GM12878 (cell line): ENCODE data around the gene C4orf51. TPM values are rescaled to one million over a fixed set of nuclear protein-coding genes. Genes with fewer than 3 reads are reported as not detected.

Experiments used
- ATAC-seq: fragments of 200-7000 bp; cut with Tn5 transposase; 3 replicates; pipeline ENCODE4 v1.9.1; 2020; ENCODE audit warnings: mild to moderate bottlenecking, moderate library complexity
- BruUV-seq: library from RNA; stranded (reverse); fragments of 400-500 nt; replicated peaks from 2 replicates; lab custom pipeline; 2021; lab: Mats Ljungman, UMichigan
- CTCF ChIA-PET: fragments of 300-600 bp; sonication (Branson Sonifier 250); formaldehyde crosslinking; extraction: SDS; loops from one replicate; lab custom pipeline; 2021; ENCODE audit warnings: inconsistent platforms; lab: Yijun Ruan, JAX
- POLR2A ChIA-PET: fragments of 350-600 bp; formaldehyde crosslinking; extraction: SDS; loops from one replicate; lab custom pipeline; 2021; ENCODE audit warnings: inconsistent platforms; lab: Charles Lee
- RAD21 ChIA-PET: fragments of 300-600 bp; sonication (Branson Sonifier 250); formaldehyde crosslinking; loops from one replicate; lab custom pipeline; 2023; ENCODE audit warnings: antibody characterized with exemption; ENCODE audit not compliant: unreplicated experiment; lab: Charles Lee
- SMC1A ChIA-PET: fragments of 300-600 bp; sonication (Branson Sonifier 250); formaldehyde crosslinking; loops from one replicate; lab custom pipeline; 2023; ENCODE audit not compliant: unreplicated experiment, uncharacterized antibody; lab: Charles Lee
- DNase-seq: peaks from one replicate; pipeline ENCODE4 v3.0.0-alpha.2; 2011; ENCODE audit warnings: low read depth, low spot score
- FAIRE-seq: peaks from 3 replicates; lab custom pipeline; 2011; peaks lifted over from hg19 to GRCh38; lab: Jason Lieb, UNC
- H2AFZ ChIP-seq: 2 replicates; pipeline ENCODE4 v1.6.0; 2011; ENCODE audit warnings: low read depth, low read length, control low read depth; ENCODE audit not compliant: control insufficient read depth
- H3K27ac ChIP-seq: 2 replicates; pipeline ENCODE4 v1.5.1; 2011; ENCODE audit warnings: control low read depth; ENCODE audit not compliant: control insufficient read depth, insufficient read depth
- H3K27me3 ChIP-seq, 2 experiments: replicated peaks in 1 of 2; 2 replicates each; pipeline versions ENCODE4 v1.6.0 to v1.6.1; 2011; ENCODE audit warnings: low read length in 1 of 2; ENCODE audit not compliant: control insufficient read depth in 2 of 2, insufficient read depth in 2 of 2
- H3K36me3 ChIP-seq, 2 experiments: 2 replicates each; pipeline ENCODE4 v1.5.1; 2011; ENCODE audit warnings: low read length in 1 of 2; ENCODE audit not compliant: control insufficient read depth in 2 of 2, insufficient read depth in 2 of 2
- H3K4me1 ChIP-seq: 2 replicates; pipeline ENCODE4 v1.6.1; 2011; ENCODE audit warnings: mild to moderate bottlenecking, low read length, moderate library complexity, mixed read lengths; ENCODE audit not compliant: control insufficient read depth, insufficient read depth
- H3K4me2 ChIP-seq: 2 replicates; pipeline ENCODE4 v1.6.0; 2011; ENCODE audit warnings: control low read depth; ENCODE audit not compliant: control insufficient read depth, insufficient read depth
- H3K4me3 ChIP-seq: fragments of 200-600 bp; sonication (generic); 2 replicates; pipeline ENCODE4 v1.5.1; 2016
- H3K79me2 ChIP-seq: 2 replicates; pipeline ENCODE4 v1.6.0; 2011; ENCODE audit warnings: low read length; ENCODE audit not compliant: control insufficient read depth, insufficient read depth
- H3K9ac ChIP-seq: 2 replicates; pipeline ENCODE4 v1.8.0; 2011; ENCODE audit warnings: low read length, control low read depth, mixed read lengths; ENCODE audit not compliant: control insufficient read depth, insufficient read depth
- H3K9me3 ChIP-seq: replicated peaks from 3 replicates; pipeline ENCODE4 v1.5.1; 2011; ENCODE audit warnings: mild to moderate bottlenecking, low read length; ENCODE audit not compliant: control insufficient read depth, insufficient read depth
- H4K20me1 ChIP-seq: 2 replicates; pipeline ENCODE4 v1.6.0; 2011; ENCODE audit not compliant: control insufficient read depth, insufficient read depth
- BHLHE40 ChIP-seq, 2 experiments: fragments of 450-650 bp in 1 of 2; IDR thresholded peaks; 2 replicates each; pipeline ENCODE4 v1.6.1; 2011 to 2017; ENCODE audit warnings: low read depth in 2 of 2, borderline replicate concordance in 1 of 2, improper control_type of control experiment in 1 of 2, low read length in 1 of 2, mild to moderate bottlenecking in 1 of 2
- CEBPB ChIP-seq, 2 experiments: fragments of 150-350 bp in 1 of 2; IDR thresholded peaks; 2 replicates each; pipeline ENCODE4 v1.6.1; 2012 to 2014; ENCODE audit warnings: low read depth in 2 of 2, low read length in 2 of 2, borderline replicate concordance in 1 of 2, inconsistent platforms in 1 of 2
- CHD4 ChIP-seq: fragments of 200-600 bp; sonication (generic); IDR thresholded peaks from 2 replicates; pipeline ENCODE4 v1.6.1; 2016; ENCODE audit warnings: mild to moderate bottlenecking
- GABPA ChIP-seq: IDR thresholded peaks from 2 replicates; pipeline ENCODE4 v1.6.1; 2014; ENCODE audit warnings: antibody characterized with exemption, low read depth, mild to moderate bottlenecking, inconsistent platforms
- MEF2A ChIP-seq: IDR thresholded peaks from 2 replicates; pipeline ENCODE4 v1.6.1; 2011; ENCODE audit warnings: low read depth, mild to moderate bottlenecking, low read length, moderate library complexity; ENCODE audit not compliant: insufficient read depth
- NFIC ChIP-seq: IDR thresholded peaks from 2 replicates; pipeline ENCODE4 v1.6.1; 2012; ENCODE audit warnings: low read depth, mild to moderate bottlenecking, inconsistent platforms, low read length, moderate library complexity
- NR2C1 ChIP-seq: fragments of 450-650 bp; IDR thresholded peaks from 2 replicates; pipeline ENCODE4 v1.6.1; 2017; ENCODE audit warnings: antibody characterized with exemption, mild to moderate bottlenecking, moderate library complexity
- NR2F1 ChIP-seq: fragments of 450-650 bp; conservative IDR thresholded peaks from 2 replicates; pipeline ENCODE4 v1.6.1; 2017; ENCODE audit warnings: mild to moderate bottlenecking
- RELA ChIP-seq: fragments of 450-650 bp; IDR thresholded peaks from 2 replicates; pipeline ENCODE4 v1.8.0; 2014; ENCODE audit warnings: borderline replicate concordance; ENCODE audit not compliant: partially characterized antibody
- ZNF207 ChIP-seq: fragments of 450-650 bp; IDR thresholded peaks from 2 replicates; pipeline ENCODE4 v1.6.1; 2014; ENCODE audit warnings: antibody characterized with exemption, mild to moderate bottlenecking, borderline replicate concordance
- ZNF24 ChIP-seq: fragments of 450-650 bp; IDR thresholded peaks from 2 replicates; pipeline ENCODE4 v1.6.1; 2017; ENCODE audit warnings: antibody characterized with exemption, mild to moderate bottlenecking
- ZNF274 ChIP-seq: IDR thresholded peaks from one replicate; pipeline ENCODE4 v1.8.0; 2011; ENCODE audit not compliant: insufficient read length, insufficient read depth
- in situ Hi-C: fragments of 300-500 bp; cut with MboI; formaldehyde crosslinking; loops from 9 replicates; pipeline ENCODE4 v1.14.3; 2018; ENCODE audit warnings: mixed read lengths
- intact Hi-C: fragments of 100-400 bp; cut with micrococcal nuclease; formaldehyde crosslinking; loops from one replicate; pipeline ENCODE4 v1.14.2; 2022; ENCODE audit not compliant: unreplicated experiment
- polyA plus RNA-seq, 11 experiments: library from polyadenylated mRNA; depleted of rRNA in 4 of 11; unstranded in 6 of 11; stranded (reverse) in 5 of 11; fragments of >200 nt; fragmentation: Nextera tagmentation in 4 of 11; fragmentation: Illumina TruSeq in 1 of 11; extraction: Ambion mirVana in 4 of 11; extraction: Trizol in 1 of 11; gene quantifications; 1 replicate in 1 of 11; 2 replicates in 10 of 11; pipeline versions ENCODE4 v1.2.1 to v1.2.3, GENCODE V29; 2011 to 2016; ENCODE audit warnings: inconsistent platforms in 2 of 11, missing spikeins in 2 of 11, low read depth in 1 of 11
- total RNA-seq, 4 experiments: library from RNA; depleted of rRNA in 3 of 4; stranded (reverse); fragments of >200 nt in 3 of 4; fragmentation: Illumina TruSeq in 1 of 4; extraction: Trizol in 1 of 4; gene quantifications; 2 replicates each; pipeline versions ENCODE4 v1.2.1 to v1.2.3, GENCODE V29; 2013 to 2021
- TF ChIP-seq, protein P1 (sequence below): fragments of 450-650 bp; IDR thresholded peaks from 2 replicates; pipeline ENCODE4 v1.6.1; 2017; ENCODE audit warnings: low read depth, mild to moderate bottlenecking, moderate library complexity
- TF ChIP-seq, protein P2 (sequence below): fragments of 450-650 bp; IDR thresholded peaks from 2 replicates; pipeline ENCODE4 v1.6.1; 2018; ENCODE audit warnings: mild to moderate bottlenecking, low read depth, moderate library complexity; ENCODE audit not compliant: partially characterized antibody
- TF ChIP-seq, protein P3 (sequence below): IDR thresholded peaks from 2 replicates; pipeline ENCODE4 v1.6.1; 2012; ENCODE audit warnings: low read depth, low read length, improper control_type of control experiment
- TF ChIP-seq, protein P4 (sequence below): fragments of 450-650 bp; IDR thresholded peaks from 2 replicates; pipeline ENCODE4 v1.6.1; 2017; ENCODE audit warnings: antibody characterized with exemption, mild to moderate bottlenecking, moderate library complexity

The C4orf51 gene
- total and polyA plus RNA-seq, 10 of the 15 experiments (the other 5 are each of a cell fraction or from before 2014, with no cell fraction given): not detected

DNA sequence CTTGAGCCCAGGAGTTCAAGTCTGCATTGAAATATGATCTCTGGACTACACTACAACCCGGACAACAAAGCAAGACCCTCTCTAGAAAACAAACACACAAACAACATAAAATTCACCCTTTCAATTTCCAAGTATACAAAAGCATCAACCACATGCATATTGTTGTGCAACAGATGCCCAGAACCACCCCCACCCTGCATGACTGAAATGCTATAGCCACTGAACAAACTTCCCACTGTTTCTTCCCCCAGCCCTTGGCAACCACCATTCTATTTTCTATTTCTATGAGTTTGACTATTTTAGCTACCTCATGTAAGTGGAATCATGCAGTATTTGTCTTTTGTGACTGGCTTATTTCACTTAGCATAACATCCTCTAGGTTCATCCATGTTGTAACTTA lies 14.2 kb upstream of the C4orf51 start (continued):
- TF ChIP-seq CEBPB (IDR thresholded peaks at IDR 0.05; ENCODE audit: borderline replicate concordance in 1 of 2, low read depth in 2 of 2, low read length in 2 of 2) (no peak), ZNF24 (no peak), GABPA (no peak), NR2C1 (no peak)
- TF ChIP-seq, protein P1, sequence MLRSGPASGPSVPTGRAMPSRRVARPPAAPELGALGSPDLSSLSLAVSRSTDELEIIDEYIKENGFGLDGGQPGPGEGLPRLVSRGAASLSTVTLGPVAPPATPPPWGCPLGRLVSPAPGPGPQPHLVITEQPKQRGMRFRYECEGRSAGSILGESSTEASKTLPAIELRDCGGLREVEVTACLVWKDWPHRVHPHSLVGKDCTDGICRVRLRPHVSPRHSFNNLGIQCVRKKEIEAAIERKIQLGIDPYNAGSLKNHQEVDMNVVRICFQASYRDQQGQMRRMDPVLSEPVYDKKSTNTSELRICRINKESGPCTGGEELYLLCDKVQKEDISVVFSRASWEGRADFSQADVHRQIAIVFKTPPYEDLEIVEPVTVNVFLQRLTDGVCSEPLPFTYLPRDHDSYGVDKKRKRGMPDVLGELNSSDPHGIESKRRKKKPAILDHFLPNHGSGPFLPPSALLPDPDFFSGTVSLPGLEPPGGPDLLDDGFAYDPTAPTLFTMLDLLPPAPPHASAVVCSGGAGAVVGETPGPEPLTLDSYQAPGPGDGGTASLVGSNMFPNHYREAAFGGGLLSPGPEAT: no peak
- TF ChIP-seq, protein P2, sequence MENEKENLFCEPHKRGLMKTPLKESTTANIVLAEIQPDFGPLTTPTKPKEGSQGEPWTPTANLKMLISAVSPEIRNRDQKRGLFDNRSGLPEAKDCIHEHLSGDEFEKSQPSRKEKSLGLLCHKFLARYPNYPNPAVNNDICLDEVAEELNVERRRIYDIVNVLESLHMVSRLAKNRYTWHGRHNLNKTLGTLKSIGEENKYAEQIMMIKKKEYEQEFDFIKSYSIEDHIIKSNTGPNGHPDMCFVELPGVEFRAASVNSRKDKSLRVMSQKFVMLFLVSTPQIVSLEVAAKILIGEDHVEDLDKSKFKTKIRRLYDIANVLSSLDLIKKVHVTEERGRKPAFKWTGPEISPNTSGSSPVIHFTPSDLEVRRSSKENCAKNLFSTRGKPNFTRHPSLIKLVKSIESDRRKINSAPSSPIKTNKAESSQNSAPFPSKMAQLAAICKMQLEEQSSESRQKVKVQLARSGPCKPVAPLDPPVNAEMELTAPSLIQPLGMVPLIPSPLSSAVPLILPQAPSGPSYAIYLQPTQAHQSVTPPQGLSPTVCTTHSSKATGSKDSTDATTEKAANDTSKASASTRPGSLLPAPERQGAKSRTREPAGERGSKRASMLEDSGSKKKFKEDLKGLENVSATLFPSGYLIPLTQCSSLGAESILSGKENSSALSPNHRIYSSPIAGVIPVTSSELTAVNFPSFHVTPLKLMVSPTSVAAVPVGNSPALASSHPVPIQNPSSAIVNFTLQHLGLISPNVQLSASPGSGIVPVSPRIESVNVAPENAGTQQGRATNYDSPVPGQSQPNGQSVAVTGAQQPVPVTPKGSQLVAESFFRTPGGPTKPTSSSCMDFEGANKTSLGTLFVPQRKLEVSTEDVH: no peak

DNA sequence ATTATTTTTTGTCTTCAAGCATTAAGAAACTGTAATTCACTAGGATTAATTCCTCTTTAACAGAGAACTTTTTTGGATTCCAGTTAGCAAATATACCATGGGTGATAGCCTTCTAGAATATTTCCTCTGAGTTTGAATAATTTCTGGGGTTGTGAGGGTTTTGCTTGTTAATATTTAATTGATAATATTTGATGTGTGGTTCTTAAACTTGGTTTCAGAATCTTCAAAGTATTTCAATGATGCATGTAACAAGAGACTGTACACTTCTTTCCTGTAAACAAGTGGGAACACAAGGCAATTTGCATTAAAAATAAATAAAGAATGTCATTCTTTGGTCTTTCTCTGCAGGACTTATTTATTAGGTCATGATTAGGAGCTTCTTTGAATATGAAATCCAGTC lies 9.5 kb upstream of the C4orf51 start:
- H3K4me1 ChIP-seq: no peaks in the 10 kb centered on the region
- no peaks in the 10 kb centered on the region for H3K36me3 ChIP-seq
- CTCF ChIA-PET: no interaction called here
- ATAC-seq (no peak), FAIRE-seq (no peak), DNase-seq (no peak)
- intact Hi-C loops (no loop called here), in situ Hi-C loops (no loop called here)
- POLR2A ChIA-PET: no interaction called here
- no peak overlapping the region for H2AFZ ChIP-seq
- H3K27ac ChIP-seq: no peak overlapping the region
- RAD21 ChIA-PET: no interaction called here
- no peak overlapping the region for H3K4me3 ChIP-seq
- no peak overlapping the region for H3K4me2 ChIP-seq
- SMC1A ChIA-PET: interaction anchor here (0.6 kb wide), 1 partner anchor 404 kb away, joined by 3 read pairs; no protein-coding TSS in a partner anchor
- H3K9me3 ChIP-seq: no peaks in the 10 kb centered on the region
- H4K20me1 ChIP-seq: no peaks in the 10 kb centered on the region
- BruUV-seq: no TSS peak
- no peaks in the 10 kb centered on the region for H3K27me3 ChIP-seq
- H3K79me2 ChIP-seq: no peaks in the 10 kb centered on the region
- H3K9ac ChIP-seq: no peak overlapping the region
- TF ChIP-seq RELA: no peak
- no peak for TF ChIP-seq MEF2A
- TF ChIP-seq CHD4: no peak
- TF ChIP-seq ZNF274: no peak
- no peak for TF ChIP-seq BHLHE40 (IDR thresholded peaks at IDR 0.05; ENCODE audit: borderline replicate concordance in 1 of 2, low read depth in 2 of 2, low read length in 1 of 2)
- TF ChIP-seq ZNF207: no peak
- no peak for TF ChIP-seq NR2F1
- TF ChIP-seq, protein P3, sequence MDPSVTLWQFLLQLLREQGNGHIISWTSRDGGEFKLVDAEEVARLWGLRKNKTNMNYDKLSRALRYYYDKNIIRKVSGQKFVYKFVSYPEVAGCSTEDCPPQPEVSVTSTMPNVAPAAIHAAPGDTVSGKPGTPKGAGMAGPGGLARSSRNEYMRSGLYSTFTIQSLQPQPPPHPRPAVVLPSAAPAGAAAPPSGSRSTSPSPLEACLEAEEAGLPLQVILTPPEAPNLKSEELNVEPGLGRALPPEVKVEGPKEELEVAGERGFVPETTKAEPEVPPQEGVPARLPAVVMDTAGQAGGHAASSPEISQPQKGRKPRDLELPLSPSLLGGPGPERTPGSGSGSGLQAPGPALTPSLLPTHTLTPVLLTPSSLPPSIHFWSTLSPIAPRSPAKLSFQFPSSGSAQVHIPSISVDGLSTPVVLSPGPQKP: no peak
- TF ChIP-seq, protein P4, sequence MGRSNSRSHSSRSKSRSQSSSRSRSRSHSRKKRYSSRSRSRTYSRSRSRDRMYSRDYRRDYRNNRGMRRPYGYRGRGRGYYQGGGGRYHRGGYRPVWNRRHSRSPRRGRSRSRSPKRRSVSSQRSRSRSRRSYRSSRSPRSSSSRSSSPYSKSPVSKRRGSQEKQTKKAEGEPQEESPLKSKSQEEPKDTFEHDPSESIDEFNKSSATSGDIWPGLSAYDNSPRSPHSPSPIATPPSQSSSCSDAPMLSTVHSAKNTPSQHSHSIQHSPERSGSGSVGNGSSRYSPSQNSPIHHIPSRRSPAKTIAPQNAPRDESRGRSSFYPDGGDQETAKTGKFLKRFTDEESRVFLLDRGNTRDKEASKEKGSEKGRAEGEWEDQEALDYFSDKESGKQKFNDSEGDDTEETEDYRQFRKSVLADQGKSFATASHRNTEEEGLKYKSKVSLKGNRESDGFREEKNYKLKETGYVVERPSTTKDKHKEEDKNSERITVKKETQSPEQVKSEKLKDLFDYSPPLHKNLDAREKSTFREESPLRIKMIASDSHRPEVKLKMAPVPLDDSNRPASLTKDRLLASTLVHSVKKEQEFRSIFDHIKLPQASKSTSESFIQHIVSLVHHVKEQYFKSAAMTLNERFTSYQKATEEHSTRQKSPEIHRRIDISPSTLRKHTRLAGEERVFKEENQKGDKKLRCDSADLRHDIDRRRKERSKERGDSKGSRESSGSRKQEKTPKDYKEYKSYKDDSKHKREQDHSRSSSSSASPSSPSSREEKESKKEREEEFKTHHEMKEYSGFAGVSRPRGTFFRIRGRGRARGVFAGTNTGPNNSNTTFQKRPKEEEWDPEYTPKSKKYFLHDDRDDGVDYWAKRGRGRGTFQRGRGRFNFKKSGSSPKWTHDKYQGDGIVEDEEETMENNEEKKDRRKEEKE: no peak
- no peak for TF ChIP-seq NFIC
